NCI-H1930 (cell line): ENCODE data around the gene GYG1.

Experiments used
- DNase-seq, 2 experiments: peaks; one replicate each; lab custom pipeline; 2025; lab: John Stamatoyannopoulos, UW

The GYG1 gene

GRCh38 chr3:148991219-148992026 lies at the start of gene GYG1:
GYG1 (plus strand) TSS chr3:148991540; CDS start chr3:148991641, 101 bp downstream.
- DNase-seq, result peak; percentile 21 to 26

DNA sequence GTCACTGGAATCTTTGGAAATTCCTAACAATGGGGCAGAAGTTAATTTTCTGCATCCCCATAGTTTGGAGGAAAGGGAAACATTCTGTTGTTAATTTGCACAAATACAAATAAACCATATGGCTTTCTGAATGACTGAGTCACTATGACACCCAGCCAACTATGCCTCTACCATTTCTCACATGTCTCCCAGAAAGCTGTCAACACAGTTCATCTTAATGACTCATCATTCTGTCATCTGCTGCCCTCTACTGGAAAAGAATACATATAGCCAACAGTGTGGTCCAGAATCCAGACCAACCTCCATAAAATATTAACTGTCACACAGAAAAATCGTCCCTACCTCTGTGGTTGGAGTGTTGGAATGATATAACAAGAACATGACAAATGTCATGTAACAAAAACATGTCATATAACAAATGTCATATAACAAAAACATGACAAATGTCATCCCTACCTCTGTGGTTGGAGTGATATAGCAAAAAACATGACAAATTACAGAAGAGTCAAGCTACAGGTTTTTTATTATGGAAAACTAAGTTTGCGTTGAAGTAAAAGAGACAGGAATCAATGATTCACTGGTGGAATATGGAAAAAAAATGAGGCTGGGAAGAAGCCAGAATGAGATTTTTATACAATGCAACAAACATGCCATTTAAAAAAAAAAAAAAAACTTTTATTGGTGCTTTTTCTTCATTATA lies 47.7 kb upstream of the GYG1 start:
- DNase-seq, result peak; percentile 9 to 62

- DNase-seq, result no peak
Measured at GRCh38 chr3:148945116-148945515, 46.2 kb upstream of the GYG1 start.

DNA sequence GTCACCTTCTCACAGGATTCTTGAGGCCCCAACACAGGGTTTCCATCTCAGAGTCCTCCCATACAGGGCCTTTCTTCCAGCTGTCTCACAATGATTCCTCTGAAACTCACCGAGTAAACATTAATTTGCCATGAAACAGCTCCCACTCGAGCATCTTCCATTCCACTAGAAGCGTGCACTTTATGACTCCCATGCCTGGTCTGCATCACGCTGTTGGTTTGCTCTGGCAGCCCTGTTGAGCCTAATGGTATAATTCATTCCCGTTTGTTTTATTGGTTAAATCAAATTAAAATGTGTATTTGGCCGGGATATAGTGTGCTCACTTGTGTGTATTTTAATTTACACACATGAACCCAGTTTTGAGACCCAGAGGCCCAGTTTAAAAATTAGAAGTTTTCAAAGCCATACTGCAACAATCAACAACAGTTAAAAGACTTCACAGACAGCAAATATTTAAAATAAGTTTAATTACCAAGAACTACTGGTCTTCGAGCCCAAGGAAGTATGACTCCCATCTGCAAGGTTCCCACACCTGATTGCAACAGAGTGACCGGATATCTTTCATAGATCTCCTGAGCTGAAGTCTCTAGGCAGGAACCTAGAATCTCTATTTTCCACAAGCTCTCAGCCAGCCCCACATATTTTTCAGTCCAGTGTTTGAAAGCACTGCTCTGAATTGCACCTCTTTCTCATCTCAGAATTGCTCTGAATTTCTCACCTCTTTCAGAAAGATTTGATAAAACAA lies 42.3 kb upstream of the GYG1 start:
- no peak for DNase-seq

DNA sequence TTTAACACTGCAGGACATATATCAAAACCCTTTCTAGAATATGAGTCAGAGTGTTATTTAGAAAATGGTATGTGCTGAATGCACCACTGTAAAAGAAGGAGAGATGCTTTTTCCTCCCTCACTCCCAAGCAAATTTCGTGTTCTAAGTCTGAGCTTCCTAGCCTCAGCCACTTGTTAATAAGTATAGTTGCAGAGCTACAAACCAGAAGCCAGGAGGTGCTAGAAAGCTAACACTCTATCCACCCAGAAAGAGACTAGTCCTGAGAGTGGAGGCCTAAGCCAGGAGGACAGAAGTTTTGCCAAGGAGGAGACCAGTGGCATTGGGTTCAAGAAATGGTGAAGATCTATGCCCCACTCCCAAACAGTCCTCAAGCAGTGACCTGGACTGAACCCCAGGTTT lies 40.5 kb upstream of the GYG1 start:
- DNase-seq, result no peak

GRCh38 chr3:148951599-148952361 lies 39.6 kb upstream of the GYG1 start:
- no peak for DNase-seq

- DNase-seq, result no peak
Measured at GRCh38 chr3:148953094-148953493, 38.2 kb upstream of the GYG1 start.

DNA sequence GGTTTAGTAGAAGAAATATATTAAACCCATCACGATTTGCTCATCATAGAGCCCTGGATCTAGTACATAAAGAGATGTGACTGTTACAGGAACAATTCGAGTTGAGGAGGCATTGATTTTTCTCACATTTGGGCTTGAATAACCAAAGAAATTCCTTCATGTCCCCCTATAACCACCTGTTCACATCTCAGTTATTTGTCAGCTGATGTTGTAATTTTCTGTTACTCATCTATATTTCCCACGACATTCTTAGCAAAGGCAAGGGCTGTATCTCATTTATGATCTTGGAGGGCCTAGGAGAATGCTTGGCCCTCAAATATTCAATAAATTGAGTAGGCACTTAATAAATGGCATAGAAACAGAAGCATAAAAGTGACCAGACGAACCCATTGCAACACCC lies 36.4 kb upstream of the GYG1 start:
- DNase-seq, result no peak

GRCh38 chr3:148955544-148956346 lies 35.6 kb upstream of the GYG1 start:
- no peak for DNase-seq

DNA sequence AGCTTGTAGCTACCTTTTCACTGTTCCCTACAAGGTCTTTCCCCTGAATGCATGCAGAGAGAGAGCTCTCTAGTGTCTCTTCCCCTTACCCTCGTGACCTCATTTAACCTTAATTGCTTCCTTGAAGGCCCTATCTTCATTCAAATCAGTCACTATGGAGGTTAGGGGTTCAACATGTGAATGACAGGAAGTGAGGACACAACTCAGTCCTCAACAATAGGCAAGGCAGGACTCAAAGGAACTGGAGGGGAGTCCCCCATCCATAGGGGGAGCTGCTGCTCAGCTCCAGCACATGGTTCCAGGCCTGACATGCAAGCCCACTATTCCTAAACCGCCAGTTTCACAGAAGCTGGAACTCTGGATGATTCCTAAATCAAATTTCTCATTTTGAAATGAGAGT lies 33.8 kb upstream of the GYG1 start:
- no peak for DNase-seq

DNA sequence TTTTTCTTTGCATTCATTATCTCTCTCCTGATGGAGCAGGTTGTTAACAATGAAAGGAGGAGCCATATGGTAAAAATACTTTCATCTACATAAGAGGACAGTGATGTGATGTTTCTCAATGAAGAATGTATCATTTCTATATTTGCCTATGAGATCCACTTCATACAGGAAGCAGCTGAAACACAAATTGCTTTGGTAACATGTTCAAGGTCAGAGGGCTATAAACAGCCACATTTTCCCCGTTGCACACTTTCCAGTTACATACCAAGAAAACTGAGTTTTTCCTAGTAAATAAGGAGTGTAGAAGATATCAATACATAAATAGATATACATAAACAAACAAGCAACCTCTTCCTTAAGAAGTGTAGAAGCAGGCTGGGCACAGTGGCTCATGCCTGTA lies 32.6 kb upstream of the GYG1 start:
- no peak for DNase-seq

- no peak for DNase-seq
Measured at GRCh38 chr3:148962513-148962912, 28.8 kb upstream of the GYG1 start.

GRCh38 chr3:148964809-148965208 lies 26.5 kb upstream of the GYG1 start:
- no peak for DNase-seq

- DNase-seq, result no peak
Measured at GRCh38 chr3:148968321-148968720, 23.0 kb upstream of the GYG1 start.

- DNase-seq, result no peak
Measured at GRCh38 chr3:148970271-148970670, 21.1 kb upstream of the GYG1 start.

DNA sequence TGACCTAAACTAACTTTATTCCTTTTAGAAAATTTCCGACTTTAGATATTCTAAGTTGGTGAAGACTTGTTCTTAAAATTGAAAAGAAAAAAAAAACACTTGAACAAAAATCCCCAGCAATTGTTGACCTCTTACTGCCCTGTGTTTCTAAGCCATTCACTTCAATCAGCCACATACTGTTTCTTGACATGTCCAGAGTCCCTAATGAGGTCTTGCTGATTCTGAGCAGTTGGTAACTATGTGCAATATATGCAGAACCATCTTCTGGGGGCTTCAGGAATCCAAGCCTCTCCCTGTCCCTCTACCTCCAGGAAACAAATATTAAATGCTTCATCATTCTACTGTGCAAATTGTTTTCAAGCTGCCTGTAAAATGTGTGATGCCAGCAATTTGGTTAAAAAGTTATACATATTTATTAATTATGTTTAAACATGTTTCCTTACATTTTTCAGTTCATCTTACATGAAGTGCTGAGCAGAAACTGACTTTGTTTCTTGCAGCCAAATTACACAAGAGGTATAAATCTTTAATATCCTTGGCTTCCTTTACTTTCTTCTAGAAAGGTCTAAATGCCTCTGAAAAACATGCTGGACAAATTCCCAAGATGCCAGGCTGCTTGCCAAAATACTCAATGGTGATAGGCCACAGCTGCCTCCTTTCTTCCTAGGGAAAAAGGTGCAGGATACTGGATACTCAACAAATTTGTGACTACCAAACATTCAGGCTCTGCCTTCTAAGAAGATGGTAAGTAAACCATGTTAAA lies 19.8 kb upstream of the GYG1 start:
- DNase-seq, result no peak

DNA sequence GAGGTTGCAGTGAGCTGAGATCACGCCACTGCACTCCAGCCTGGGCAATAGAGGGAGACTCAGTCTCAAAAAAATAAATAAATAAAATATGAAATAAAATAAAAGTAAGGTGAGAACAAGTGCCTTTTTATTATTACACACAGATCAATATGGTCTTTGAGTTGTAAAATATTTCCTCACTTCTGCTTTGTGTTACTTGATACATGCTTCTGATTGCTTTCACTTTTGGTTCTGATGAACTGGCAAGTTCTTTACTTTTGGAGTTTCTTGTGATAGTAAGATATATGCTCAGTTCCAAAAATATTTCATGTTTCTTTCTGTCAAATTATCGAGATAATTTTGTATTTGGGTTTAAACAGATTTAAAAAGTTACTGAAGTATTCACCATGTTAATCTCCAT lies 16.6 kb upstream of the GYG1 start:
- DNase-seq, result no peak

DNA sequence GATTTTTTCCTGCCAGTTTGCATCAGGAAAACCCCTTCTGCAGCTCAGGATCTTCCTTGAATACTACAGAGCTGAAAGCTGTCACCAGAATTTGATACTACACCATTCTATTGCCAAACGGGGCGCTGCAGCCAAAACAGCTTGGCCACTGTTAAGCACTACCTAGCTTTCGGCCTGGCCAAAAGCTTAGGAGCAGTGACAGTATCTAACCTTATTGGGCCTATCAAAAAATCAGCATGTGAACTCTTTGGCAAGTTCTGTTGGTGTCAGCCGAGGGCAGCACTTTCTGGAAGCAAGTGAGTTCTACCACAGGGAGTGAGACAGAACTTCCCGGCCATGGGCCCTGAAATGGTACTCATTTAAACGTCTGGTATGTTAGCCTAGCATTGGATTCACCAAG lies 16.1 kb upstream of the GYG1 start:
- DNase-seq, result no peak

DNA sequence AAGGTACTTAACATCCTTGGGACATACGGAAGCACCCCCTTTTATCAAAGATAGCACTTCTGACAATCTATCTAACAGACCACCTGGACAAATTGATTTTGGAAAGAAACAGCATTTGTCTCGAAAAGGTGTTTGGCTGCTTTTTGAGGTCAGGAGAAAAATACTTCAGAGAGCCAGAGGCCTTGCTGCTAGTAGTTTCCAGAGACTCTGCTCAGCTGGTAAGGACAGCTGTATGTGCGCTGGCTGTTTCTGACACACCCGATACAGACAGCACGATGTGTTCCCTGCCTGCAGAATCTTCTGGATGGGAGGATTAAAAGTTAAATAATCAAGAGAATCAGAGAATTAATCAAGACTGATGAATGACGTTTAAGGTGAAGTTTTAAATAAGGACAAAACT lies 15.6 kb upstream of the GYG1 start:
- no peak for DNase-seq

GRCh38 chr3:148981273-148981672 lies 10.1 kb upstream of the GYG1 start:
- DNase-seq, result no peak
